GM19438 (cell line): ENCODE data around the gene KRR1.
A peak's percentile ranks its signal among the peaks of the same experiment; 100 is the strongest.
"Not testable (repeated sequence)": the region's sequence is repeated elsewhere in the genome, so short reads cannot be mapped to it uniquely, and the experiment has no call there.

ENCODE experiments used
- ATAC-seq: cut with Tn5 transposase; IDR thresholded peaks from one replicate; pipeline ENCODE4 v1.9.1; 2021; ENCODE audit warnings: low read depth; ENCODE audit not compliant: unreplicated experiment

The KRR1 gene

DNA sequence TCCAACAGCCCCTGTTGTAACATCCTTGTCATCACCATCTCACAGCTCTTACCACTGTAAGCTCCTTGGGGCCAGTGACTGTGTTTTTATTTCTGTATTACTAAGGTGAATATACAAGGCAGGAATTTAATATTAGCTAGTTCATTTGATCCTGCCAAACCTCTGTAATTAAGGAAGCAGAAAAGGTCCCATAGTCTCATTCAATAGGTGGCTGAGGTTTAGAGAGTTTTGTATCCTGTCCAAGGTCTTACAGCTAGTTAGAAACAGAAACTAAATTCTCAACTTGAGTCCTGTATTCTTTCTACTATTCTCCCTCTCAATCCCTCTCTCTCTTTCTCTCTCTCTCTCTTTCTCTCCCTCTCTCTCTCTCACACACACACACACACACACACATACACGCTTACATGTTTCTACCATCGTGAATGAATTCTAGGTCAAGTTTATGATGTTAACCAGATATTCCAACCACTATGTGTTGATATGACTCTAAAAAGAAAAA lies 31.4 kb downstream of the KRR1 start:
- ATAC-seq, result peak; percentile 36

DNA sequence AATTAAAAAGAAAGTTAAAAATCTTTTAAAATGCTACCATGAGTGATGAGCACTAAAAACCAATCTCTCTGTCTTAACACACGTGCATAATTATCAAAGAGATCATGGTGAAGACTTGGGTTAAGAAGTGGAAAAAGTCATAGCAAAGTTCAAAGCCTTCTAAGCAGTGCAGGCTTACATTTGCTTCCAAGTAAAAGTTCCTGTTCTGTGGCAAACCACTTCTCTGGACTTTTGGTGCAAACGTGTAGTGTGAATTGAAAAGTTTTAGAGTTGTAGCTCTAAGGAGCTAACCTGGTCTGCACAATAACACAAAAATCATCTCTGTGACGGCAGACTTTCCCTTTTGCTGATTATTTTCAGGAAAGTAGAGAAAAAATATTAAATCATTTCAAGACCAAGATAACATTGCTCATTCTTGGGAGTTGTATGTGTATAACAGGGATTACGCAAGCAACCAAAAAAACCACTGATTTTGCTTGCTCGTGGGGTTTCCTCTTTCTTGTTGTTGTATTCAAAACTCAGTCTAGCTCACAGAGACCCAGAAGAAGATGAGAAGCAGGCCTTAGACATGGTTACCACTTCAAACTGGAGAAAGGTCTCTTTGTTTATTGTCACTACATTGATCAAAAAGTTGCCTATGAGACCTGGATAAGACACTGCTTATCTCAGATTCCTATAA lies 33.2 kb downstream of the KRR1 start:
- no peak for ATAC-seq

DNA sequence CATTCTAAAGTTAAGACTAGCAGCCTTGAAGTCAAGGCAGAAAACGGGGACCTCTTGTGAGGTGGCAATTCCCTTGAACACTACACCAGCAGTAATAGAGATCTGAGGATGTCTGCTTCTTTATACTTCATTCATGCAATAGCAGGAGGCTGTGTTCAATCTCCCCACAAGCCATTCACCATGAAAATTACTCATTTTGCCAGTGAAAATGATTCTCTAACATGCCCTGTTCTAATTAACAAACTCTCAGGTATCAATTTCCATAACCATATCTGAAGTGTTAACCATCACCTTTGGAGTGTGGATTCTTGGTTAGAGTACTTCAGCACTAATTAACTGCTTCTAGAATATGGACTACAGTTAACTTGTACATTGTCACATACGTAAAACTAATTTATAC lies 34.3 kb downstream of the KRR1 start:
- ATAC-seq, result no peak

DNA sequence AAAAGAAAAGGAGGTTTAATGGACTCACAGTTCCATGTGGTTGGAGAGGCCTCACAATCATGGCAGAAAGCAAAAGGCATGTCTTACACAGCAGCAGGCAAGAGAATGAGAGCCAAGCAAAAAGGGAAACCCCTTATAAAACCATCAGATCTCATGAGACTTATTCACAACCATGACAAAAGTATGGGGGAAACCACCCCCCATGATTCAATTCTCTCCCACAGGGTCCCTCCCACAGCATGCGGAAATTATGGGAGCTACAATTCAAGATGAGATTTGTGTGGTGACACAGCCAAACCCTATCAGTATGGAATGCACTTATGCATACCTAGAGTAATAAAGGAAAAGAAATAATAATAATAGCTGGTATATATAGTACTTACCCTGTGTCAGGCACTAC lies 35.3 kb downstream of the KRR1 start:
- ATAC-seq, result no peak

DNA sequence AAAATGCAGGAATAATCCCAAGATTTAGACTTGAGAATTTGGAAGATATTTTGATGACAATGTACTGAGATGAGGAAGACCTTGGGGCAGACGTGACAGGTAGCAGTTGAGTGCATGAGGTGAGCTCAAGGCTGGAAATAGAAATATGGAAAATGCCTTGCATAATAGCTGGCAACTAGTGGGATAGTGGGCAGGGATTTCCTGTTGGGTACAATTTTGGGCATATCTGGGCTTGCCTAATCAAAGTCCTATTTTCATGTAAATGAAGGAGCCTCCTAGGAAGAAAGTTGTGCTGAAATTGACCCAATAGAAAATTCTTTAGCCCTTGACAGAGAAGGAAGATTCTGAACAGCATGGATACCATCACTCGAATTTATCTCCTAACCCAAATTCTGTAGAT lies 37.3 kb downstream of the KRR1 start:
- no peak for ATAC-seq

DNA sequence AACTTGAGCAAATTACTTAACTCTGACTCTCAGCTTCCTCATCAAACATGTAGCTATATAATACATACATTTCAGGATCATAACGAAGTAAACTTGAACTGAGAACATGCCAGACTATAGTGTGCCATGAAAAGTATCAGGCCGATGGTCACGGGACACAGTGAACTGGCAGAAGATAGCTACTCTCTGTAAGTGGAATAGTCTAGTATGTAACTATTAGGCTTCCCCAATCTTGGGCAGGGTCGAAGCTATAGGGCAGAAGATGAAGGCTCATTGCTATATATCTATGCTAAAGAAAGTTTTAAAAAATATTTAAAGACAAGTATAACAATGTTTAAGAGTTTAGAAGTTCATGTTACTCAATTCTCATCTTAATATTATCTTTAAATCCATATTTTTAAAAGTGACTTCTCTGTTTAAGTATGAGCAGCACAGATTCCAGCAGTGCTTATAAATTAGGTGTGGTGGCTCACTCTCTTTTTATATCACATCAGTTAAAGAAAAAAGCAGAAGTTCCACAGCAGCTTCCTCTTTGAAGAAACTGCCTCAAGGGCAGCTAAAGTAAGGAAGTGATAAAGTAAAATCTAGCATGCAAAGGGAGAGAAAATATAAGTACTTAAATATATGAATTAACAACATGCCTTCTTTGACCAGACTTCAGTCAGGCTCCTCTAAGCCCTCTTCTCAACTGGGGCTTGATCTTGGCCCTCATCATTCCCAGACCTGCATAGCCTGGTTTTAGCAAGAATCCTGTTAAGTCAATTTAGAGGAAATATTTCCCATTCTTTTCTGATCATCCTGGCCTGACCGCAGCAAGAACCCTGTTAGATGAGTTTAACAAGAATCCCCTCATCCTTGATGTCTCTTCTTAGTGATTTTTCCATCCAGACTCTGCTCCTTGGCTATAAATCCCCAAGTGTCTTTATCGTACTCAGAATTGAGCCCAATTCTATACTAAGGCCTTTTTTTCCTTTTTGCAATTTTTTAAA lies 39.2 kb downstream of the KRR1 start:
- no peak for ATAC-seq

DNA sequence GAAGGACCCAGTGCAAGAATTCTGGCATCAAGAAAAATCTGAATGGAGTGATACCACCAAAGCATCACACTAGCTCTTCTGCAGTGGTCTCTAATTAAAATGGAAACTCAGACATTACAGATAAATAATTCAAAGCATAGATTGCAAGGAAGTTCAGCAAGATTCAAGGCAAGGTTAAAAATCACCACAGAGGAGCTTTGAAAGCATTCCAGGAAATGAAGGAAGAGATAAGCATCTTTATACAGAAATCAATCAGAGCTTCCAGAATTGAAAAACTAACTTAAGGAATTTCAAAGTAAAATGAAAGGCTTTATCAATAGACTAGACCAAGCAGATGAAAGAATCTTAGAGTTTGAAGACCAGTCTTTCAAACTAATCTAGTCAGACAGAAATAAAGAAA lies 51.2 kb downstream of the KRR1 start:
- no peak for ATAC-seq

DNA sequence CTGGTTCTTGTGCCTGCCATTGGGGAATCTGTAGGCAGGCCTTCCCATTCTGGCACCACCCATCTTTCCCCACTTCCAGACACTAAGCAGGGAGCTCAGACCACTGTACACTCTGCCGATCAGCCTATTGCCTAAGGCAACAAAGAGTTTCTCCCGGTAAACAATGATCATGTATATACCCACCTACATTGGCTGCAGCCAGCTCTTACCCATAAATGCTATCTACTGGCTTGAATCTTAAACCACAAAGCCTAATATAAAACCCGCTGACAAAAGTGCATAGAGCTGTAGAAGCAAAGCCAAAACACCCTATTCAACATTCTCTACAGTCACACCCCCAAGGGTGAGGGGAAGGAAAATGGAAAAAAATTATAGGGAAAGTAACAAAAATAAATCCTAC lies 51.7 kb downstream of the KRR1 start:
- no peak for ATAC-seq

DNA sequence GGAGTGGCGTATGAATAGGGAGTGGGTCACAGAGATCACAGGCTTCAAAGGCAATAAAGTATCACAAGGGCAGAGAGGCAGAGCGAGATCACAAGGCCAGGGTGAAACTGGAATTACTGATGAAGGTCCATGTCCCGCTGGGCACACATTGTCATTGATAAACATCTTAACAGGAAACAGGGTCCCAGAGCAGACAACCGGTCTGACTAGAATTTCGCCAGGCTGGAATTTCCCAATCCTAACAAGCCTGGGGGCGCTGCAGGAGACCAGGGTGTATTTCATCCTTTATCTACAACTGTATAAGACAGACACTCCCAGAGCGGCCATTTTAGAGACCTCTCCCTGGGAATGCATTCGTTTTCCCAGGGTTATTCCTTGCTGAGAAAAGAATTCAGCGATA lies 53.5 kb downstream of the KRR1 start:
- ATAC-seq, result not testable (repeated sequence)

DNA sequence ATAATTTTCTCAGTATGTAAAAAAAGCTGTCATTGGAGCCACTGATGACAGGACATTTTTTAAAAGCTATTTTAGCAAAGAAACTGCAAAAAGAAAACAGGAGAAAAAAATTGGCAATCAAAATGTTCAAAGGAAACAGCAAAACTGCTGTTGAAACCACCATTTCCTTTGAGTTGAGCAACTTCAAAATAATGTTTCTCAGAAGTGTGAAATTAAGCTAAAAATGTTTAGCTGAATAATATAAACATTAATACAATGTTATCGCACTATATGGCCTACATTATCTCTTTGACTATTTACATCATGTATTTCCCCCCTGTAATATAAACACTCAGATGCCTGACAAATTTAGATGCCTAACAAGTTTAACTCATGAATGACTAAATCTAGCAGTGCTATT lies 54.2 kb downstream of the KRR1 start:
- ATAC-seq, result no peak

DNA sequence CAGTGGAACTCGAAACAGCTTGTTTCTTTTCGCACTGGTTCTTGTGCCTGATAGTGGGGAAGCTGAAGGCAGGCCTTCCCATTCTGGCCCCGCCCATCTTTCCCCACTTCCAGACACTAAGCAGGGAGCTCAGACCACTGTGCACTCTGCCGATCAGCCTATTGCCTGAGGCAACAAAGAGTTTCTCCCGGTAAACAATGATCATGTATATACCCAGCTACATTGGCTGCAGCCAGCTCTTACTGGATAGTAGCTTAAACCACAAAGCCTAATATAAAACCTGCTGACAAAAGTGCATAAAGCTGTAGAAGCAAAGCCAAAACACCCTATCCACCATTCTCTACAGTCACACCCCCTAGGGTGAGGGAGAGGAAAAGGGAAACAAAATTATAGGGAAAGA lies 55.6 kb downstream of the KRR1 start:
- no peak for ATAC-seq

DNA sequence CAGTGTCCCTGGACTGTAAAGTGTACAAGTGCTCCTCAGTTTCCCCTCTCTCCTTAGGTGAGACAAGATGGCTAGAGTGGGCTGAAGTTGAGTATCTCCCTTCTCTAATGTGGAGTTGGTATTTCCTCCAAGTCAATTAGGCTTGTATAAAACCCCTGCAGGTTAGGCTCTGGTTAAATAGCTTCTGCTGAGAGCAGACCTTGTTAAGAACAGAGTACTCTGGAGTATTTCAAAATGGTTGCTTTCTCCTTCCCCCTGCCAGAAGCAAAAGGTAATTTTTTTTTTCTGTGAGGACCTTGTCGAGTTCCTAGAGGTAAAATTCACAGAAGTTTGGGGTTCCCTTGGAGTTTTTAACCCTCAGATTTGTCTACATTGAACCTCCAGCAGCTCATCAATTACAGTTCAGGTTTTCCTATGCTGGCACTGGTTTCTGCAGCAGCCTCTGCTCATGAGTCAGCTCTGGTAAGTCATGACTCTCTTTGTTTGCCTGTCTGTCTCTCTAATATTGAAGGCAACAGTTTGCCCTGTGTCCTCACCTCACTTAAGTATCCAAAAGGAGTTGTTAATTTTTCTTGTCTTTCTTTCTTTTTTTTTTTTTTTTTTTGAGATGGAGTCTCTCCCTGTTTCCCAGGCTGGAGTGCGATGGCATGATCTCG lies 58.6 kb downstream of the KRR1 start:
- no peak for ATAC-seq

DNA sequence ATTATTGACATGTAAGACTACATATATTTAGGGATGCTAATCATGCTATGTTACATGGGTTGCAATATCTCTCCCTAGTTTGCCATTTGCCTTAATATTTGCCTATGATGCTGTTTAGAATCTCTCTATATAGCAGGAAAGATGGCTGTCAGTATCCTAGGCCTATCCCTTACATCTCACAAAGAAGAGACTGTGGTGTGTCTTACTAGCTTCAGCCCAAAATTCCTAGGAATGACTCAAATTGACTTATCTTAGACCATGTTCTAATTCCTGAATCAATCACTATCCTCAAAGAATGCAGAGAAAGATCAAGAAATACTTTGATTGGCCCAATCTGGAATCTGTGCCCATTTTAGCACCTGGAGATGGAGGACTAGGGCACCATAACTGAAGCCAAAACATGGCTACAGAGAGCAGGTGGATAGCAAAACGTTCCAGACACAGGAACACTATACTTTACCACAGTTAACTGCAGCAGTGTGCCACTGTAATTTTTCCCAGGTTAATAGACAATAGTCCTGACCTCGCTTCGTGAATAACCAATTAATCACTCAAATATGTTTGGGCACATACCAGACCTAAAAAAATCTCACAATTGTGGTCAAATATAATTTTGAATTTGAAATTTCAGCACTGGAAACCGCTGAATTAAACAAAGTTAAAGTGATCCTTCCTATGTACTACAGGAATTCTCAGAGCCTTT lies 63.6 kb downstream of the KRR1 start:
- no peak for ATAC-seq

DNA sequence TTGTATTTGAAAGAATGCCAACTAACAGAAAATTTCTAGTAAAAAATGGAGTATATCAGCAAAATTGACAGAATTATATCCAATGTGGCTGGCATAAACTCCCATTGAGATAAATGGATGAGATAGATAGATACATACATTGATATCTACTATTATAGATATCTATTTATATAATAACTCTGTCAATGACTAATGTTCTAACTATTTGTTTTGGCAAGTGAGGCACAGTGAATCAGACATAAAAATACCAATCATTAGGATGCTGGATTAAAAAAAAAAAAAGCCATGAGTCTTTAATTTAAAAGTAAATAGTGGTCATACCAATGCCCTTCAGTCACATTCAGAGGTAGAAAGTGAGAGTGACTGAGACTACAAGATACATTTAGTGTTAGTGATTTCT lies 64.6 kb downstream of the KRR1 start:
- no peak for ATAC-seq

DNA sequence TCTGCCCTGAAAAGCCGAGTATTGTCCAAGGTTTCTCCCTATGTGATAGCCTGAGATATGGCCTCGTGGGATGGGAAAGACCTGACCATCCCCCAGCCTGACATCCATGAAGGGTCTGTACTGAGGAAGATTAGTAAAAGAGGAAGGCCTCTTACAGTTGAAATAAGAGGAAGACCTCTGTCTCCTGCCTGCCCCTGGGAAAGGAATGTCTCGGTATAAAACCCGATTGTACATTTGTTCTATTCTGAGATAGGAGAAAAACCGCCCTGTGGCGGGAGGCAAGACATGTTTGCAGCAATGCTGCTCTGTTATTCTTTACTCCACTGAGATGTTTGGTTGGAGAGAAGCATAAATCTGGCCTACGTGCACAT lies 66.3 kb downstream of the KRR1 start:
- not testable (repeated sequence) for ATAC-seq

DNA sequence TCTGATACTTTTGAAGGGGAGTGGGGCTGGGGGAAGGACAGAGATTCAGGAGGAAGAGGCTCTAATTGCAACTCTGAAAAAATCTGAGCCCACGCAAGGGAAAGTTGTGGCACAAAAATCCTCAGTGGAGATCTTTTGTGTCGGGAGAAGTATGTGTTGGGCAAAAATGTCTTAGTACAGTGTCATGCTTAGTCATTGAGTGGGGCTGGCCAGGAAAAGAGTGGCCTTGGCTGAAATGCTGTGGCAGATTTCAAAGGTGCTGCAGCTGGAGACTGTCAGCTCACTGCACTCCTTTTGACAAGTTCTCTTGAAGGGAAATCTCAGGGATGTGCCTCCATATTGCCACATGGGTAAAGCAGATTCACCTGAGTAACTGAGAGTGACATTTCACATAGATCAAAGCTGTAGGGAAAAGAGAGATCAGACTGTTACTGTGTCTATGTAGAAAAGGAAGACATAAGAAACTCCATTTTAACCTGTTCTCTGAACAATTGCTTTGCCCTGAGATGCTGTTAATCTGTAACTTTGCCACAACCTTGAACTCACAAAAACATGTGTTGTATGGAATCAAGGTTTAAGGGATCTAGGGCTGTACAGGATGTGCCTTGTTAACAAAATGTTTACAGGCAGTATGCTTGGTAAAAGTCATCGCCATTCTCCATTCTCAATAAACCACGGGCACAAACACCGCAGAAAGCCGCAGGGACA lies 66.8 kb downstream of the KRR1 start:
- no peak for ATAC-seq

DNA sequence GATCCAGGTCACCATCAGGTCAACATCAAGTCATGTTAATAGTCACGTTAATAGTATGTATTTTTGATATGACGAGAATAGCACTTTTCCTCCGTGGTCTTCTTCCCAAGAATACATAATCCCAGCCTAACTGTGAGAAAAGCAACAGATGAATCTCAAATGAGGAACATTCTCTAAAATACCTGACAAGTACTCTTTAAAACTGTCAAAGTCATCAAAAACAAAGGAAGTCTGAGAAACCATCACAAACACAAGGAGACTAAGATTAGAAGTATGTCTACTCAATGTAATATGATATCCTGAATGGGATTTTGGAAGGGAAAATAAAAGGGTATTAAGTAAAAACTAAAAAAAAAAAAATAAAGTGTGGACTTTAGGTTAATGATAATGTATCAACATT lies 67.7 kb downstream of the KRR1 start:
- ATAC-seq, result no peak

DNA sequence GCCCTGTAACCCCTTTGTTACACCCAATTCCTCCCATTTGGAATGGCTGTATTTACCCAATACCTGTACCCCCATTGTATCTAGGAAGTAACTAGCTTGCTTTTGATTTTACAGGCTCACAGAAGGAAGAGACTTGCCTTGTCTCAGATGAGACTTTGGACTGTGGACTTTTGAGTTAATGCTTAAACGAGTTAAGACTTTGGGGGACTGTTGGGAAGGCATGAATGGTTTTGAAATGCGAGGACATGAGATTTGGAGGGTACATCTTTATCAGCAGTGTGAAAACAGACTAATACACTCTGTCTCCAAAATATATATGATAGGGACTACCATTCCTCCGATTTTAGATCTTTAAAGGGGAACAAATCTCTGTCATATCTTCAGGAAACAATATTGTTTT lies 69.0 kb downstream of the KRR1 start:
- ATAC-seq, result not testable (repeated sequence)

DNA sequence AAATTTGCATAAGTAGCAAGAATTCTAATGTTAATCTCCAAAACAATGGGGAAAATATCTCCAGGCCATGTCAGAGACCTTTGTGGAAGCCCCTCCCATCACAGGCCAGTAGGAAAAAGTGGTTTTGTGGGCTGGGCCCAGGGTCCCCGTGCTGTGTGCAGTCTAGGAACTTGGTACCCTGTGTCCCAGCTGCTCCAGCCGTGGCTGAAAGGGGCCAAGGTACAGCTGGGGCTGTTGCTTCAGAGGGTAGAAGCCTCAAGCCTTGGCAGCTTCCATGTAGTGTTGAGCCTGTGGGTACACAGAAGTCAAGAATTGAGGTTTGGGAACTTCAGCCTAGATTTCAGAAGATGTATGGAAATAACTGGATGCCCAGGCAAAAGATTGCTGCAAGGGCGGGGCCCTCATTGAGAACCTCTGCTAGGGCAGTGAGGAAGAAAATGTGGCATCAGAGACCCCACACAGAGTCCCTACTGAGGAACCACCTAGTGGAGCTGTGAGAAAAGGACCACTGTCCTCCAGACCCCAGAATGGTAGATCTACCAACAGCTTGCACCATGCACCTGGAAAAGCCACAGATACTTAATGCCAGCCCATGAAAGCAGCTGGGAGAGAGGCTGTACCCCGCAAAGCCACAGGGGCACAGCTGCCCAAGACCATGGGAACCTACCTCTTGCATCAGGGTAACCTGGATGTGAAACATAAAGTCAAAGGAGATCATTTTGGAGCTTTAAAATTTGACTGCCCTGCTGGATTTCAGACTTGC lies 69.5 kb downstream of the KRR1 start:
- ATAC-seq, result not testable (repeated sequence)
